ENCODE data around the gene TIFAB.

- TF ChIP-seq GATA2 (IDR thresholded peaks at IDR 0.05; ENCODE audit: low read depth, low read length): no peak
- no peak for TF ChIP-seq GATA3 (IDR thresholded peaks at IDR 0.05; ENCODE audit: low read depth, low read length)
These were observed 14.2 kb downstream of the TIFAB start for GRCh38 chr5:135437796-135438560.
